Measurements from ENCODE around the gene ZWILCH.
"Not testable (repeated sequence)": the region's sequence is repeated elsewhere in the genome, so short reads cannot be mapped to it uniquely, and the experiment has no call there.

DNA sequence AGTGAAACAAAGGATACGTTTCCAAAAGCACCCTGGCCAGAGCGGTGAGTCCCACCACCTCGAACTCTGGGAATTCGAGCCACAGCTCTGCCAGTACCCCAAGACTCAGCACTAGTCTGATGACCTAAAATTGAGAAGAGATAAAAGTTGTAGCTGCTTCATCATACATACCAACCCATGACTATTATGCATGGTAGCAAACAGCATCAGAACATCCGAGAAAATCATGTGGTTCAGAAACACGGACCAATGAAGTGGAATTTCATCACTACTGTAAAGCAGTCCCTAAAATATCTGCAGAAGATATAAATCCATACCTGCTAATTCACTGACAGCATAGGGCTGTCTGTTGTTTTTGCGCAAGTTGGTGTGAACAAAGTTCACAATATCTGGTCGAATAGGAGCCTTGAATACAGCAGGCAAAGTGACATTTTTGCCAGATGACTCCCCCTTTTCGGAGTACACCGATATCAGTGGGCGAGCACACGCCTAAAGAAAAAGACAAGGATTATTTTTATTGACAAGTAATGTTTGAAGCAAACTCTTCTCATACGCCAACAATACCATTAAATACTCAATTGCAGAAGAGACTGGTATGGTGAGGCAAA, 2.0 kb upstream of the ZWILCH start:
- TF ChIP-seq, protein P1, sequence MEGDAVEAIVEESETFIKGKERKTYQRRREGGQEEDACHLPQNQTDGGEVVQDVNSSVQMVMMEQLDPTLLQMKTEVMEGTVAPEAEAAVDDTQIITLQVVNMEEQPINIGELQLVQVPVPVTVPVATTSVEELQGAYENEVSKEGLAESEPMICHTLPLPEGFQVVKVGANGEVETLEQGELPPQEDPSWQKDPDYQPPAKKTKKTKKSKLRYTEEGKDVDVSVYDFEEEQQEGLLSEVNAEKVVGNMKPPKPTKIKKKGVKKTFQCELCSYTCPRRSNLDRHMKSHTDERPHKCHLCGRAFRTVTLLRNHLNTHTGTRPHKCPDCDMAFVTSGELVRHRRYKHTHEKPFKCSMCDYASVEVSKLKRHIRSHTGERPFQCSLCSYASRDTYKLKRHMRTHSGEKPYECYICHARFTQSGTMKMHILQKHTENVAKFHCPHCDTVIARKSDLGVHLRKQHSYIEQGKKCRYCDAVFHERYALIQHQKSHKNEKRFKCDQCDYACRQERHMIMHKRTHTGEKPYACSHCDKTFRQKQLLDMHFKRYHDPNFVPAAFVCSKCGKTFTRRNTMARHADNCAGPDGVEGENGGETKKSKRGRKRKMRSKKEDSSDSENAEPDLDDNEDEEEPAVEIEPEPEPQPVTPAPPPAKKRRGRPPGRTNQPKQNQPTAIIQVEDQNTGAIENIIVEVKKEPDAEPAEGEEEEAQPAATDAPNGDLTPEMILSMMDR (IDR thresholded peaks at IDR 0.05; ENCODE audit: insufficient read depth, low read depth, low read length), result not testable (repeated sequence)
- TF ChIP-seq EZH2 (IDR thresholded peaks at IDR 0.05; ENCODE audit: insufficient read depth, low read length), result not testable (repeated sequence)

Data from astrocyte (in vitro differentiated cells and primary cell).